ENCODE data around the gene ANO1. TPM values are rescaled to one million over a fixed set of nuclear protein-coding genes. Genes with fewer than 3 reads are reported as not detected.

Gene ANO1
- total RNA-seq, 4 donors from 2014 or later: 22.5 to 57.6 (median 41.4) TPM

GRCh38 chr11:70116386-70117065 is 38.4 kb downstream of the ANO1 start:
- no peak for ATAC-seq
- Histone ChIP-seq H3K9me3 (no peaks in the 10 kb centered on the region), H3K4me1 (no peaks in the 10 kb centered on the region), H3K27ac (no peak overlapping the region), H3K4me3 (no peak overlapping the region), H3K36me3 (no peaks in the 10 kb centered on the region), H3K27me3 (peaks cover 22% of the 10 kb centered on the region)
- WGBS, 2 donors (ENCODE audit: low coverage in 1 of 2): 82 to 92% methylated on average over 3 to 8 of the region's 19 CpGs
- TF ChIP-seq POLR2A (IDR thresholded peaks at IDR 0.05): no peak
- no peak for TF ChIP-seq EP300 (IDR thresholded peaks at IDR 0.05)
- TF ChIP-seq, protein P1, sequence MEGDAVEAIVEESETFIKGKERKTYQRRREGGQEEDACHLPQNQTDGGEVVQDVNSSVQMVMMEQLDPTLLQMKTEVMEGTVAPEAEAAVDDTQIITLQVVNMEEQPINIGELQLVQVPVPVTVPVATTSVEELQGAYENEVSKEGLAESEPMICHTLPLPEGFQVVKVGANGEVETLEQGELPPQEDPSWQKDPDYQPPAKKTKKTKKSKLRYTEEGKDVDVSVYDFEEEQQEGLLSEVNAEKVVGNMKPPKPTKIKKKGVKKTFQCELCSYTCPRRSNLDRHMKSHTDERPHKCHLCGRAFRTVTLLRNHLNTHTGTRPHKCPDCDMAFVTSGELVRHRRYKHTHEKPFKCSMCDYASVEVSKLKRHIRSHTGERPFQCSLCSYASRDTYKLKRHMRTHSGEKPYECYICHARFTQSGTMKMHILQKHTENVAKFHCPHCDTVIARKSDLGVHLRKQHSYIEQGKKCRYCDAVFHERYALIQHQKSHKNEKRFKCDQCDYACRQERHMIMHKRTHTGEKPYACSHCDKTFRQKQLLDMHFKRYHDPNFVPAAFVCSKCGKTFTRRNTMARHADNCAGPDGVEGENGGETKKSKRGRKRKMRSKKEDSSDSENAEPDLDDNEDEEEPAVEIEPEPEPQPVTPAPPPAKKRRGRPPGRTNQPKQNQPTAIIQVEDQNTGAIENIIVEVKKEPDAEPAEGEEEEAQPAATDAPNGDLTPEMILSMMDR (IDR thresholded peaks at IDR 0.05): no peak
- no peak for TF ChIP-seq POLR2AphosphoS5 (IDR thresholded peaks at IDR 0.05)

DNA sequence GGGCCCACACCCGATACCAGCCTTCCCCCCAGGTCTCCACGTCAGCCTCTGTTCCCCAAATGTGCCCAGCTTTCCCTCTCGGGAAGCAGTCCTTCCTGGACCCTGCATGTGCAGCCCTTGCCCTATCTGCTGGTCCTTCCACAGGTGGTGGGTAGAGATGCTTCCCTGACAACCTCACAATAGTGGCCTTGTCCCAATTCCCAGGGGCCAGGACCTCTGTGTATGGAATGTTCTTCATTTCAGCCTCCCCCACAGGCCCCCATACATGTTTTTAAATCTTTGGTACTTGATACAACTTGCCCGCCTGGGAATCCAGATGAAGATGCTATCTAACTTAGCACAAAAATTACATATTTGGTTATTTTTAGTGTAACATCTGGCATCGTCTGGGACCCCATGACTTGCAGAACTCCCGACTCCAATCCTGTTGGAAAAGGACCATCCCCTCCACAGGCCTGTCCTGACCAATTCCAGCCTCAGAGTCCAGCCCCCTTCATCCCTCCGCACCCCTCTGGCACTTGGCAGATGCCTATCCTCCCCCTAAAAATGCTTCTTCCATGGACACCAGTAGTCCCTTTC is 39.5 kb downstream of the ANO1 start:
- Histone ChIP-seq H3K27me3 (peaks cover 22% of the 10 kb centered on the region), H3K4me1 (no peaks in the 10 kb centered on the region), H3K9me3 (no peaks in the 10 kb centered on the region), H3K36me3 (no peaks in the 10 kb centered on the region), H3K27ac (peak overlapping the region in 1 of 4 donors; percentile 43), H3K4me3 (no peak overlapping the region)
- 72 to 87% methylated on average over 3 to 7 of the region's 7 CpGs for WGBS, 2 donors (ENCODE audit: low coverage in 1 of 2)
- TF ChIP-seq POLR2AphosphoS5 (IDR thresholded peaks at IDR 0.05) (no peak), POLR2A (IDR thresholded peaks at IDR 0.05) (no peak), EP300 (IDR thresholded peaks at IDR 0.05) (no peak)
- TF ChIP-seq, protein P1 (IDR thresholded peaks at IDR 0.05): no peak
- ATAC-seq: no peak

- TF ChIP-seq, protein P1 (IDR thresholded peaks at IDR 0.05): no peak
- TF ChIP-seq POLR2A (IDR thresholded peaks at IDR 0.05) (no peak), POLR2AphosphoS5 (IDR thresholded peaks at IDR 0.05) (no peak), EP300 (IDR thresholded peaks at IDR 0.05) (no peak)
- 88 to 90% methylated on average over 1 of the region's 1 CpG for WGBS, 2 donors (ENCODE audit: low coverage in 1 of 2)
- Histone ChIP-seq H3K27ac (no peak overlapping the region), H3K27me3 (peaks cover 22% of the 10 kb centered on the region), H3K36me3 (no peaks in the 10 kb centered on the region), H3K4me1 (no peaks in the 10 kb centered on the region), H3K9me3 (no peaks in the 10 kb centered on the region), H3K4me3 (no peak overlapping the region)
- no peak for ATAC-seq
Observed at GRCh38 chr11:70118642-70119041, 40.5 kb downstream of the ANO1 start.

DNA sequence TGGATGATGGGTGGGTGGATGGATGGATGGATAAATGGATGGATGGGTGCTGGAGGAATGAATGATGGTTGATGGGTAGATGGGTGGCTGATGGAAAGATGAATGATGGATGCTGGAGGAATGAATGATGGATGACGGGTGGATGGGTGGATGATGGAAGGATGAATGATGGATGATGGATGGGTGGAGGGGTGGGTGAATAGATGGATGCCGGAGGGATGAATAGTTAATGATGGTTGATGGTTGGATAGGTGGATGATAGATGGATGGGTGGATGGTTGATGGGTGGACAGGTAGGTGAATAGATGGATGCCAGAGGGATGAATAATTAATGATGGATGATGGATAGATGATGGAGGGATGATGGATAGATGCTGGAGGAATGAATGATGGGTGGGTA is 41.4 kb downstream of the ANO1 start:
- WGBS, 2 donors (ENCODE audit: low coverage in 1 of 2): 97 to 100% methylated on average over 2 of the region's 2 CpGs
- ATAC-seq: no peak
- TF ChIP-seq, protein P1 (IDR thresholded peaks at IDR 0.05): no peak
- TF ChIP-seq EP300 (IDR thresholded peaks at IDR 0.05) (no peak), POLR2AphosphoS5 (IDR thresholded peaks at IDR 0.05) (no peak), POLR2A (IDR thresholded peaks at IDR 0.05) (no peak)
- Histone ChIP-seq H3K9me3 (no peaks in the 10 kb centered on the region), H3K27ac (no peak overlapping the region), H3K4me3 (no peak overlapping the region), H3K4me1 (no peaks in the 10 kb centered on the region), H3K27me3 (peaks cover 22% of the 10 kb centered on the region), H3K36me3 (no peaks in the 10 kb centered on the region)

GRCh38 chr11:70120674-70121073 is 42.6 kb downstream of the ANO1 start:
- no peak overlapping the region for H3K4me3 ChIP-seq
- no peaks in the 10 kb centered on the region for H3K9me3 ChIP-seq
- ATAC-seq: no peak
- no peaks in the 10 kb centered on the region for H3K4me1 ChIP-seq
- H3K27ac ChIP-seq: peak overlapping the region in 1 of 4 donors; percentile 0
- WGBS, 2 donors (ENCODE audit: low coverage in 1 of 2): 60% methylated on average over 1 of the region's 11 CpGs; no CpG with 5 or more reads in 1 of the 2 donors
- no peaks in the 10 kb centered on the region for H3K36me3 ChIP-seq
- H3K27me3 ChIP-seq: peaks cover 22% of the 10 kb centered on the region
- TF ChIP-seq POLR2A (IDR thresholded peaks at IDR 0.05) (no peak), EP300 (IDR thresholded peaks at IDR 0.05) (no peak)
- TF ChIP-seq, protein P1 (IDR thresholded peaks at IDR 0.05): no peak
